ENCODE data around the gene RAB13.
"Not testable (repeated sequence)": the region's sequence is repeated elsewhere in the genome, so short reads cannot be mapped to it uniquely, and the experiment has no call there.

RAB13 gene

DNA sequence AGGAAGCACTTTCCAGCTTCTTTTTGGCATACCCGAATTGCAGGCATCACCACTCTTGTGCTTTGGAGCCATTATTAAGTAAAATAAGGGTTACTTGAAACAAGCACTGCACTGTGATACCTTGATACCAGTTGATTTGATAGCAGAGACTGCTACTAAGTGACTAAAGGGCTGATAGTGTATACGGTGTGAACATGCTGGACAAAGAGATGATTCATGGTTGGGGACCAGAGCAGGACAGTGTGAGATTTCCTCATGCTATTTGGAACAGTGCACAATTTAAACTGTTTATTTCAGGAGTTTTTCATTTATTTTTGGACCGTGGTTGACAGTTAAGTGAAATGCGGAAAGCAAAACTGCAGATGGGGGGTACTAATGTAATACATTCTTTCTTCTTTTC is 14.3 kb upstream of the RAB13 start:
- Histone ChIP-seq H3K79me2 (ENCODE audit: low read length) (no peaks in the 10 kb centered on the region), H3K27me3 (replicated peaks; ENCODE audit: insufficient read depth, low read length) (no peaks in the 10 kb centered on the region), H3K36me3 (replicated peaks; ENCODE audit: insufficient read depth, low read length) (no peaks in the 10 kb centered on the region), H3K27ac (ENCODE audit: low read length) (no peak overlapping the region), H3K4me1 (ENCODE audit: low read length) (no peaks in the 10 kb centered on the region), H3F3A (ENCODE audit: insufficient read depth, low read length) (peaks cover 4% of the 10 kb centered on the region), H2AFZ (ENCODE audit: low read length) (no peak overlapping the region), H3K9me2 (replicated peaks; ENCODE audit: insufficient read depth, low read length) (no peaks in the 10 kb centered on the region), H4K20me1 (ENCODE audit: insufficient read depth, low read length) (no peaks in the 10 kb centered on the region), H3K4me2 (ENCODE audit: low read depth, low read length) (no peak overlapping the region), H3K9me3 (replicated peaks; ENCODE audit: insufficient read depth, low read length) (no peaks in the 10 kb centered on the region), H3K9ac (ENCODE audit: low read length) (no peak overlapping the region), H3K4me3 (ENCODE audit: low read length) (no peak overlapping the region)
- no peak for DNase-seq
- TF ChIP-seq EZH2 (optimal IDR thresholded peaks at IDR 0.05; ENCODE audit: low read depth, low read length) (no peak), EZH2phosphoT487 (IDR thresholded peaks at IDR 0.05; ENCODE audit: low read length) (no peak)
- TF ChIP-seq, protein P1, sequence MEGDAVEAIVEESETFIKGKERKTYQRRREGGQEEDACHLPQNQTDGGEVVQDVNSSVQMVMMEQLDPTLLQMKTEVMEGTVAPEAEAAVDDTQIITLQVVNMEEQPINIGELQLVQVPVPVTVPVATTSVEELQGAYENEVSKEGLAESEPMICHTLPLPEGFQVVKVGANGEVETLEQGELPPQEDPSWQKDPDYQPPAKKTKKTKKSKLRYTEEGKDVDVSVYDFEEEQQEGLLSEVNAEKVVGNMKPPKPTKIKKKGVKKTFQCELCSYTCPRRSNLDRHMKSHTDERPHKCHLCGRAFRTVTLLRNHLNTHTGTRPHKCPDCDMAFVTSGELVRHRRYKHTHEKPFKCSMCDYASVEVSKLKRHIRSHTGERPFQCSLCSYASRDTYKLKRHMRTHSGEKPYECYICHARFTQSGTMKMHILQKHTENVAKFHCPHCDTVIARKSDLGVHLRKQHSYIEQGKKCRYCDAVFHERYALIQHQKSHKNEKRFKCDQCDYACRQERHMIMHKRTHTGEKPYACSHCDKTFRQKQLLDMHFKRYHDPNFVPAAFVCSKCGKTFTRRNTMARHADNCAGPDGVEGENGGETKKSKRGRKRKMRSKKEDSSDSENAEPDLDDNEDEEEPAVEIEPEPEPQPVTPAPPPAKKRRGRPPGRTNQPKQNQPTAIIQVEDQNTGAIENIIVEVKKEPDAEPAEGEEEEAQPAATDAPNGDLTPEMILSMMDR (IDR thresholded peaks at IDR 0.05; ENCODE audit: low read length) = no peak

DNA sequence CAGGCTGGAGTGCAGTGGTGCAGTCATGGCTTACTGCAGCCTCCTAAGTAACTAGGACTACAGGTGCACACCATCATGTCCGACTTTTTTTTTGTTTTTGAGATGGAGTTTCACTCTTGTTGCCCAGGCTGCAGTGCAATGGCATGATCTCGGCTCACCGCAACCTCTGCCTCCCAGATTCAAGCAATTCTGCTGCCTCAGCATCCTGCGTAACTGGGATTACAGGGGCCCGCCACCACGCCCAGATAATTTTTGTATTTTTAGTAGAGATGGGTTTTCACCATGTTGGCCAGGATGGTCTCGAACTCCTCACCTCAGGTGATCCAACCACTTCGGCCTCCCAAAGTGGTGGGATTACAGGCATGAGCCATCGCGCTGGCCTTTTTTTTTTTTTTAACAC is 10.7 kb upstream of the RAB13 start:
- not testable (repeated sequence) for H3K27ac ChIP-seq (ENCODE audit: low read length); H3K4me2 ChIP-seq (ENCODE audit: low read depth, low read length); H3K4me1 ChIP-seq (ENCODE audit: low read length); H3K9me2 ChIP-seq (replicated peaks; ENCODE audit: insufficient read depth, low read length); H3K27me3 ChIP-seq (replicated peaks; ENCODE audit: insufficient read depth, low read length); DNase-seq; H3K4me3 ChIP-seq (ENCODE audit: low read length); H3K9me3 ChIP-seq (replicated peaks; ENCODE audit: insufficient read depth, low read length); H4K20me1 ChIP-seq (ENCODE audit: insufficient read depth, low read length); H3K79me2 ChIP-seq (ENCODE audit: low read length); H2AFZ ChIP-seq (ENCODE audit: low read length); H3K9ac ChIP-seq (ENCODE audit: low read length)
- Histone ChIP-seq H3F3A (ENCODE audit: insufficient read depth, low read length) (peaks cover 36% of the 10 kb centered on the region), H3K36me3 (replicated peaks; ENCODE audit: insufficient read depth, low read length) (peaks cover 11% of the 10 kb centered on the region)

- H3K36me3 ChIP-seq (replicated peaks; ENCODE audit: insufficient read depth, low read length) = peaks cover 17% of the 10 kb centered on the region
- peaks cover 21% of the 10 kb centered on the region for H3K79me2 ChIP-seq (ENCODE audit: low read length)
- TF ChIP-seq EZH2phosphoT487 (IDR thresholded peaks at IDR 0.05; ENCODE audit: low read length) = no peak
- TF ChIP-seq, protein P1 (IDR thresholded peaks at IDR 0.05; ENCODE audit: low read length) = no peak
- no peak for TF ChIP-seq EZH2 (optimal IDR thresholded peaks at IDR 0.05; ENCODE audit: low read depth, low read length)
- no peak for DNase-seq
- H3K4me3 ChIP-seq (ENCODE audit: low read length) = no peak overlapping the region
- no peak overlapping the region for H2AFZ ChIP-seq (ENCODE audit: low read length)
- peaks cover 12% of the 10 kb centered on the region for H3K4me1 ChIP-seq (ENCODE audit: low read length)
- no peaks in the 10 kb centered on the region for H3K9me2 ChIP-seq (replicated peaks; ENCODE audit: insufficient read depth, low read length)
- H3K27me3 ChIP-seq (replicated peaks; ENCODE audit: insufficient read depth, low read length) = no peaks in the 10 kb centered on the region
- no peak overlapping the region for H3K27ac ChIP-seq (ENCODE audit: low read length)
- no peaks in the 10 kb centered on the region for H3K9me3 ChIP-seq (replicated peaks; ENCODE audit: insufficient read depth, low read length)
- no peak overlapping the region for H3K4me2 ChIP-seq (ENCODE audit: low read depth, low read length)
- no peak overlapping the region for H3K9ac ChIP-seq (ENCODE audit: low read length)
- peaks cover 46% of the 10 kb centered on the region for H3F3A ChIP-seq (ENCODE audit: insufficient read depth, low read length)
- H4K20me1 ChIP-seq (ENCODE audit: insufficient read depth, low read length) = no peaks in the 10 kb centered on the region
Measured at GRCh38 chr1:153995640-153996039, 9.5 kb upstream of the RAB13 start.

- H3K36me3 ChIP-seq (replicated peaks; ENCODE audit: insufficient read depth, low read length) = peaks cover 17% of the 10 kb centered on the region
- peaks cover 12% of the 10 kb centered on the region for H3K4me1 ChIP-seq (ENCODE audit: low read length)
- H2AFZ ChIP-seq (ENCODE audit: low read length) = no peak overlapping the region
- no peak for DNase-seq
- TF ChIP-seq EZH2 (optimal IDR thresholded peaks at IDR 0.05; ENCODE audit: low read depth, low read length) = no peak
- no peak for TF ChIP-seq EZH2phosphoT487 (IDR thresholded peaks at IDR 0.05; ENCODE audit: low read length)
- TF ChIP-seq, protein P1 (IDR thresholded peaks at IDR 0.05; ENCODE audit: low read length) = no peak
- H4K20me1 ChIP-seq (ENCODE audit: insufficient read depth, low read length) = no peaks in the 10 kb centered on the region
- H3F3A ChIP-seq (ENCODE audit: insufficient read depth, low read length) = peaks cover 46% of the 10 kb centered on the region
- no peak overlapping the region for H3K9ac ChIP-seq (ENCODE audit: low read length)
- H3K4me2 ChIP-seq (ENCODE audit: low read depth, low read length) = no peak overlapping the region
- no peaks in the 10 kb centered on the region for H3K9me3 ChIP-seq (replicated peaks; ENCODE audit: insufficient read depth, low read length)
- no peak overlapping the region for H3K4me3 ChIP-seq (ENCODE audit: low read length)
- no peaks in the 10 kb centered on the region for H3K27me3 ChIP-seq (replicated peaks; ENCODE audit: insufficient read depth, low read length)
- H3K9me2 ChIP-seq (replicated peaks; ENCODE audit: insufficient read depth, low read length) = no peaks in the 10 kb centered on the region
- H3K27ac ChIP-seq (ENCODE audit: low read length) = no peak overlapping the region
- peaks cover 21% of the 10 kb centered on the region for H3K79me2 ChIP-seq (ENCODE audit: low read length)
Measured at GRCh38 chr1:153995202-153995601, 9.1 kb upstream of the RAB13 start.
